ENCODE measurements around the gene RIN1. TPM values are rescaled to one million over a fixed set of nuclear protein-coding genes. Genes with fewer than 3 reads are reported as not detected.

Gene RIN1
- polyA plus RNA-seq, 1 of the 3 experiments (the other 2 are of a cell fraction): 16.9 TPM

- Histone ChIP-seq H3K9me2 (no peaks in the 10 kb centered on the region), H3K4me1 (ENCODE audit: control insufficient read depth in 1 of 2, insufficient read depth in 2 of 2, low read depth in 1 of 2, low read length in 1 of 2) (peaks cover 30 to 52% of the 10 kb centered on the region in 2 experiments), H2AFZ (ENCODE audit: low read depth) (no peak overlapping the region), H3K27ac (ENCODE audit: low read depth in 2 of 2, low read length in 1 of 2) (no peak overlapping the region), H3K4me2 (no peak overlapping the region), H3K36me3 (replicated peaks in 1 of 2; ENCODE audit: control insufficient read depth in 1 of 2, insufficient read depth in 2 of 2, low read length in 1 of 2) (peaks cover 7 to 36% of the 10 kb centered on the region in 2 experiments), H3K9ac (no peak overlapping the region), H3K4me3 (ENCODE audit: low read depth in 2 of 2, low read length in 1 of 2) (no peak overlapping the region), H4K20me1 (ENCODE audit: insufficient read depth) (no peaks in the 10 kb centered on the region; the same call in 1 of the 2 replicates), H3K79me2 (ENCODE audit: insufficient read depth) (peaks cover 38% of the 10 kb centered on the region), H3K27me3 (ENCODE audit: insufficient read depth) (no peaks in the 10 kb centered on the region), H3F3A (replicated peaks; ENCODE audit: insufficient read depth) (peaks cover 10% of the 10 kb centered on the region), H3K9me3 (no peaks in the 10 kb centered on the region)
- WGBS (ENCODE audit: low lambda C conversion rate): 79% methylated on average over 10 of the region's 14 CpGs
- TF ChIP-seq PBX3 (IDR thresholded peaks at IDR 0.05) (no peak), CTCF (IDR thresholded peaks at IDR 0.05) (no peak), JUND (IDR thresholded peaks at IDR 0.05) (no peak), RFX5 (IDR thresholded peaks at IDR 0.05; ENCODE audit: low read length) (no peak), TEAD4 (IDR thresholded peaks at IDR 0.05; ENCODE audit: borderline replicate concordance, insufficient read depth) (no peak), YY1 (IDR thresholded peaks at IDR 0.05; ENCODE audit: low read depth) (no peak), ZBTB33 (IDR thresholded peaks at IDR 0.05; ENCODE audit: borderline replicate concordance, low read depth) (no peak), GATA2 (CRISPR knock-in tag; IDR thresholded peaks at IDR 0.05) (no peak), IRF3 (IDR thresholded peaks at IDR 0.05; ENCODE audit: low read depth, low read length) (no peak), RAD21 (IDR thresholded peaks at IDR 0.05; ENCODE audit: low read length) (no peak), GABPA (IDR thresholded peaks at IDR 0.05; ENCODE audit: low read depth) (no peak), FOXJ3 (CRISPR knock-in tag; IDR thresholded peaks at IDR 0.05) (no peak)
- POLR2A ChIA-PET: no interaction called here
- DNase-seq: no peak
- CTCF ChIA-PET: interaction anchor here (5.4 kb wide), 1 partner anchor 28 kb away, joined by 74 read pairs; no protein-coding TSS in a partner anchor
Measured at GRCh38 chr11:66339686-66340483, 3.7 kb upstream of the RIN1 start.

All from SK-N-SH (cell line).